K562 (cell line): Measurements from ENCODE around the gene TUBB2A. TPM values are rescaled to one million over a fixed set of nuclear protein-coding genes. Genes with fewer than 3 reads are reported as not detected.

ENCODE experiments used
- ATAC-seq: fragments of 200-7000 bp; cut with Tn5 transposase; 3 replicates; pipeline ENCODE4 v1.9.1; 2020; ENCODE audit warnings: moderate library complexity
- BruUV-seq: library from RNA; stranded (reverse); fragments of 400-500 nt; replicated peaks from 2 replicates; lab custom pipeline; 2021; lab: Mats Ljungman, UMichigan
- CTCF ChIA-PET: fragments of 300-600 bp; formaldehyde crosslinking; extraction: SDS; loops from one replicate; lab custom pipeline; 2021; ENCODE audit warnings: low intra/inter-chr PET ratio; lab: Yijun Ruan, JAX
- POLR2A ChIA-PET: fragments of 300-600, 350-650 bp; sonication (Branson Sonifier 250); formaldehyde crosslinking; extraction: SDS; loops from one replicate; lab custom pipeline; 2021; ENCODE audit warnings: antibody characterized with exemption, inconsistent platforms; lab: Yijun Ruan, JAX
- DNase-seq, 4 experiments: peaks; one replicate each; pipeline versions ENCODE4 v3.0.0 to v3.0.0-alpha.2; 2011 to 2018; ENCODE audit warnings: low spot score in 3 of 4, mixed read lengths in 3 of 4; ENCODE audit errors: extremely low read depth in 1 of 4
- FAIRE-seq: peaks from 2 replicates; lab custom pipeline; 2011; peaks lifted over from hg19 to GRCh38; lab: Jason Lieb, UNC
- H2AFZ ChIP-seq: 2 replicates; pipeline ENCODE4 v1.6.0; 2011; ENCODE audit warnings: low read depth, low read length, control low read depth, inconsistent platforms
- H3K27ac ChIP-seq: fragments of 200-600 bp; 3 replicates; pipeline ENCODE4 v1.8.0; 2011; ENCODE audit warnings: low read depth, mild to moderate bottlenecking, control low read depth, inconsistent platforms, low read length, moderate library complexity, mixed read lengths; ENCODE audit errors: extremely low read depth
- H3K27me3 ChIP-seq, 2 experiments: fragments of 300-600 bp in 1 of 2; 2 replicates in 1 of 2; 3 replicates in 1 of 2; pipeline versions ENCODE4 v1.6.0 to v1.8.0; 2011; ENCODE audit warnings: inconsistent platforms in 2 of 2, low read length in 2 of 2, mild to moderate bottlenecking in 1 of 2, mixed read lengths in 1 of 2, moderate library complexity in 1 of 2; ENCODE audit not compliant: control insufficient read depth in 2 of 2, insufficient read depth in 2 of 2
- H3K36me3 ChIP-seq: fragments of 300-600 bp; 3 replicates; pipeline ENCODE4 v1.8.0; 2011; ENCODE audit warnings: mild to moderate bottlenecking, low read length, inconsistent platforms; ENCODE audit not compliant: control insufficient read depth, insufficient read depth
- H3K4me1 ChIP-seq, 2 experiments: fragments of 200-600 bp in 1 of 2; replicated peaks in 1 of 2; 2 replicates in 1 of 2; 3 replicates in 1 of 2; pipeline versions ENCODE4 v1.5.1 to v1.8.0; 2011; ENCODE audit warnings: inconsistent platforms in 2 of 2, low read length in 2 of 2, mild to moderate bottlenecking in 1 of 2, mixed read lengths in 1 of 2, moderate library complexity in 1 of 2; ENCODE audit not compliant: control insufficient read depth in 2 of 2, insufficient read depth in 2 of 2
- H3K4me2 ChIP-seq: 2 replicates; pipeline ENCODE4 v1.6.1; 2011; ENCODE audit warnings: low read length, control low read depth, inconsistent platforms, mixed read lengths; ENCODE audit not compliant: insufficient read depth
- H3K4me3 ChIP-seq: fragments of 200-600 bp; sonication (generic), shearing (Covaris generic); 2 replicates; pipeline ENCODE4 v1.5.1; 2016; ENCODE audit warnings: control low read depth, inconsistent platforms
- H3K79me2 ChIP-seq: fragments of 200-600 bp; 3 replicates; pipeline ENCODE4 v1.8.0; 2011; ENCODE audit warnings: low read length, inconsistent platforms; ENCODE audit not compliant: control insufficient read depth, insufficient read depth
- H3K9ac ChIP-seq, 2 experiments: 2 replicates each; pipeline versions ENCODE4 v1.6.0 to v1.6.1; 2011; ENCODE audit warnings: low read depth in 2 of 2, low read length in 2 of 2, control low read depth in 1 of 2, inconsistent platforms in 1 of 2, mild to moderate bottlenecking in 1 of 2, mixed read lengths in 1 of 2; ENCODE audit not compliant: insufficient read depth in 1 of 2
- H3K9me1 ChIP-seq: one replicate; pipeline ENCODE4 v1.6.0; 2011; ENCODE audit warnings: inconsistent platforms, mild to moderate bottlenecking, low read length, moderate library complexity; ENCODE audit not compliant: control insufficient read depth, insufficient read depth
- H3K9me3 ChIP-seq: replicated peaks from 2 replicates; pipeline ENCODE4 v1.5.1; 2011; ENCODE audit warnings: low read depth, low read length, inconsistent platforms; ENCODE audit not compliant: control insufficient read depth, insufficient read depth
- H4K20me1 ChIP-seq: replicated peaks from 2 replicates; pipeline ENCODE4 v1.6.1; 2011; ENCODE audit warnings: low read length, inconsistent platforms, mixed read lengths; ENCODE audit not compliant: control insufficient read depth, insufficient read depth
- ASH1L ChIP-seq: fragments of 450-650 bp; IDR thresholded peaks from 2 replicates; pipeline ENCODE4 v1.6.1; 2018; ENCODE audit warnings: borderline replicate concordance, mild to moderate bottlenecking, low read depth; ENCODE audit not compliant: partially characterized antibody
- BCOR ChIP-seq: fragments of 450-650 bp; IDR thresholded peaks from 2 replicates; pipeline ENCODE4 v1.6.1; 2016
- CBX1 ChIP-seq: sonication (generic); IDR thresholded peaks from 2 replicates; pipeline ENCODE4 v1.6.1; 2016; ENCODE audit warnings: antibody characterized with exemption, low read depth, mild to moderate bottlenecking
- E2F4 ChIP-seq: sonication (generic); formaldehyde crosslinking; IDR thresholded peaks from 2 replicates; pipeline ENCODE4 v1.8.0; 2022; ENCODE audit warnings: mild to moderate bottlenecking, low read depth, missing genetic modification reagents
- ELF2 ChIP-seq: fragments of 250-450 bp; sonication (Bioruptor Pico); IDR thresholded peaks from 2 replicates; pipeline ENCODE4 v1.5.0; 2021; ENCODE audit warnings: mild to moderate bottlenecking
- FOXM1 ChIP-seq, 2 experiments: fragments of 450-650 bp in 1 of 2; sonication (generic) in 1 of 2; formaldehyde crosslinking in 1 of 2; IDR thresholded peaks; 2 replicates each; pipeline versions ENCODE4 v1.6.1 to v1.9.0; 2017 to 2022; ENCODE audit warnings: low read depth in 2 of 2, mild to moderate bottlenecking in 2 of 2, missing genetic modification reagents in 1 of 2, moderate library complexity in 1 of 2
- HNRNPK ChIP-seq: fragments of 200-400 bp; formaldehyde crosslinking; IDR thresholded peaks from one replicate; pipeline ENCODE4 v1.6.1; 2018; ENCODE audit warnings: mild to moderate bottlenecking, low read depth, low read length; ENCODE audit not compliant: poor library complexity, severe bottlenecking
- KAT8 ChIP-seq: fragments of 450-650 bp; IDR thresholded peaks from 2 replicates; pipeline ENCODE4 v1.6.1; 2016; ENCODE audit warnings: low read depth, mild to moderate bottlenecking
- MCM5 ChIP-seq: fragments of 450-650 bp; IDR thresholded peaks from 2 replicates; pipeline ENCODE4 v1.6.1; 2016; ENCODE audit warnings: low read depth
- MEF2A ChIP-seq: IDR thresholded peaks from 2 replicates; pipeline ENCODE4 v1.6.1; 2011; ENCODE audit warnings: low read depth, mild to moderate bottlenecking, low read length, moderate library complexity; ENCODE audit not compliant: control insufficient read depth
- NR4A1 ChIP-seq, 2 experiments: fragments of 250-450 bp in 1 of 2; fragments of 450-650 bp in 1 of 2; sonication (Bioruptor Pico) in 1 of 2; IDR thresholded peaks; 2 replicates each; pipeline versions ENCODE4 v1.4.0 to v1.6.1; 2016 to 2020; ENCODE audit warnings: mild to moderate bottlenecking in 2 of 2, missing compliant biosample characterization in 1 of 2, missing genetic modification characterization in 1 of 2, moderate library complexity in 1 of 2
- SMARCE1 ChIP-seq: fragments of 450-650 bp; IDR thresholded peaks from 2 replicates; pipeline ENCODE4 v1.7.1; 2016; ENCODE audit warnings: mild to moderate bottlenecking
- ZNF12 ChIP-seq: sonication (generic); formaldehyde crosslinking; IDR thresholded peaks from 2 replicates; pipeline ENCODE4 v1.4.0; 2020; ENCODE audit warnings: mild to moderate bottlenecking, missing genetic modification reagents
- in situ Hi-C: fragments of 300-500 bp; cut with MboI; formaldehyde crosslinking; loops from 4 replicates; pipeline ENCODE4 v1.15.0; 2018; ENCODE audit warnings: inconsistent platforms, mixed read lengths
- intact Hi-C: fragments of 100-400 bp; cut with micrococcal nuclease; formaldehyde crosslinking; loops from 2 replicates; pipeline ENCODE4 v1.14.2; 2022
- polyA plus RNA-seq, 8 experiments: library from polyadenylated mRNA; depleted of rRNA in 4 of 8; stranded (reverse) in 5 of 8; unstranded in 3 of 8; fragments of >200 nt; fragmentation: Nextera tagmentation in 2 of 8; fragmentation: Illumina TruSeq in 1 of 8; extraction: Ambion mirVana in 2 of 8; extraction: Trizol in 1 of 8; gene quantifications; 2 replicates each; pipeline versions ENCODE4 v1.2.1 to v1.2.3, GENCODE V29; 2011 to 2014; ENCODE audit warnings: inconsistent platforms in 1 of 8, missing spikeins in 1 of 8
- total RNA-seq, 7 experiments: library from RNA; depleted of rRNA in 6 of 7; stranded (reverse); fragments of >200 nt in 6 of 7; fragmentation: Illumina TruSeq in 2 of 7; extraction: Trizol in 2 of 7; gene quantifications; 2 replicates each; pipeline versions ENCODE4 v1.2.1 to v1.2.3, GENCODE V29; 2011 to 2021; ENCODE audit warnings: low replicate concordance in 1 of 7
- TF ChIP-seq, protein P1 (sequence below): fragments of 450-650 bp; conservative IDR thresholded peaks from 2 replicates; pipeline ENCODE4 v1.6.1; 2016; ENCODE audit warnings: missing genetic modification characterization, low read depth, mild to moderate bottlenecking, control low read depth, missing compliant biosample characterization
- TF ChIP-seq, protein P2 (sequence below), 2 experiments: fragments of 450-650 bp; IDR thresholded peaks; 2 replicates each; pipeline ENCODE4 v1.6.1; 2018; ENCODE audit warnings: mild to moderate bottlenecking in 2 of 2, low read depth in 1 of 2; ENCODE audit not compliant: partially characterized antibody in 2 of 2

Gene TUBB2A
- total and polyA plus RNA-seq, 9 of the 15 experiments (the other 6 are each of a cell fraction or from before 2014, with no cell fraction given) = 3.6 to 92.1 (median 45.6) TPM

DNA sequence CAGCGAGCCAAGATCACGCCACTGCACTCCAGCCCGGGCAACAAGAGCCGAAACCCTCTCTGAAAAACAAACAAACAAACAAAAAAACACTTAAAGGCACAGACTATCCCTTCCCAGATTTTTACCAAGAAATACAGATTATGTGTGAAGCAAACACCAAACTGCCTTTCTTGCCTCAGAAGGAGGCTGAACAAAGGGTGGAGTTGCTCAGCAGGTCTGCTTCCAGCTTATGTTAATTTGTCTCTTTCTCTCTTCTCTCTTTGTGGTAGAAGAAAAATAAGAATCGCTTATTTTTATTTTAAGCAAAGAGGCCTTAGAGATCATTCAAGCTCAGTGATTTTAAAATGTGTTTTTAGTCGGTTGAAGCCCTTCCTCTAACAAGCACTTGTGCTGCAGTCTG lies 14.2 kb downstream of the TUBB2A start (continued):
- TF ChIP-seq, protein P1, sequence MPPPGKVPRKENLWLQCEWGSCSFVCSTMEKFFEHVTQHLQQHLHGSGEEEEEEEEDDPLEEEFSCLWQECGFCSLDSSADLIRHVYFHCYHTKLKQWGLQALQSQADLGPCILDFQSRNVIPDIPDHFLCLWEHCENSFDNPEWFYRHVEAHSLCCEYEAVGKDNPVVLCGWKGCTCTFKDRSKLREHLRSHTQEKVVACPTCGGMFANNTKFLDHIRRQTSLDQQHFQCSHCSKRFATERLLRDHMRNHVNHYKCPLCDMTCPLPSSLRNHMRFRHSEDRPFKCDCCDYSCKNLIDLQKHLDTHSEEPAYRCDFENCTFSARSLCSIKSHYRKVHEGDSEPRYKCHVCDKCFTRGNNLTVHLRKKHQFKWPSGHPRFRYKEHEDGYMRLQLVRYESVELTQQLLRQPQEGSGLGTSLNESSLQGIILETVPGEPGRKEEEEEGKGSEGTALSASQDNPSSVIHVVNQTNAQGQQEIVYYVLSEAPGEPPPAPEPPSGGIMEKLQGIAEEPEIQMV (tag) = no peak

- H3K4me3 ChIP-seq = no peak overlapping the region
- intact Hi-C loops = no loop called here
- no peak overlapping the region for H2AFZ ChIP-seq
- no peak overlapping the region for H3K4me2 ChIP-seq
- H3K9me3 ChIP-seq = no peaks in the 10 kb centered on the region
- in situ Hi-C loops = no loop called here
- DNase-seq (no peak), FAIRE-seq (no peak), ATAC-seq (no peak)
- H3K36me3 ChIP-seq = peaks cover 3% of the 10 kb centered on the region; the same call in 1 of the 3 replicates
- H3K4me1 ChIP-seq = peaks cover 0 to 17% of the 10 kb centered on the region in 2 experiments; a peak in 2 of 5 replicates
- no peaks in the 10 kb centered on the region for H3K27me3 ChIP-seq
- POLR2A ChIA-PET = interaction anchor here (1.0 to 2.9 kb wide), 3 partner anchors 15 to 68 kb away, joined by 3 to 10 read pairs (median 7); partner anchors contain the start of gene TUBB2A
- H3K79me2 ChIP-seq = no peaks in the 10 kb centered on the region
- BruUV-seq = no TSS peak
- no peak overlapping the region for H3K27ac ChIP-seq
- CTCF ChIA-PET = no interaction called here
- H3K9ac ChIP-seq = no peak overlapping the region
- no peaks in the 10 kb centered on the region for H4K20me1 ChIP-seq
- no peaks in the 10 kb centered on the region for H3K9me1 ChIP-seq
- no peak for TF ChIP-seq HNRNPK
- TF ChIP-seq FOXM1 (IDR thresholded peaks at IDR 0.05; ENCODE audit: low read depth) = no peak
- no peak for TF ChIP-seq FOXM1 (CRISPR knock-in tag; IDR thresholded peaks at IDR 0.05; ENCODE audit: low read depth)
- TF ChIP-seq MCM5 = no peak
- TF ChIP-seq CBX1 = no peak
- TF ChIP-seq ELF2 = no peak
- TF ChIP-seq ASH1L = no peak
- TF ChIP-seq BCOR = no peak
- TF ChIP-seq MEF2A = no peak
- TF ChIP-seq KAT8 = no peak
- TF ChIP-seq SMARCE1 = no peak
- no peak for TF ChIP-seq NR4A1 (CRISPR knock-in tag; IDR thresholded peaks at IDR 0.05)
- TF ChIP-seq NR4A1 (tag; IDR thresholded peaks at IDR 0.05) = no peak
- TF ChIP-seq ZNF12 (CRISPR knock-in tag) = no peak
- TF ChIP-seq, protein P2, sequence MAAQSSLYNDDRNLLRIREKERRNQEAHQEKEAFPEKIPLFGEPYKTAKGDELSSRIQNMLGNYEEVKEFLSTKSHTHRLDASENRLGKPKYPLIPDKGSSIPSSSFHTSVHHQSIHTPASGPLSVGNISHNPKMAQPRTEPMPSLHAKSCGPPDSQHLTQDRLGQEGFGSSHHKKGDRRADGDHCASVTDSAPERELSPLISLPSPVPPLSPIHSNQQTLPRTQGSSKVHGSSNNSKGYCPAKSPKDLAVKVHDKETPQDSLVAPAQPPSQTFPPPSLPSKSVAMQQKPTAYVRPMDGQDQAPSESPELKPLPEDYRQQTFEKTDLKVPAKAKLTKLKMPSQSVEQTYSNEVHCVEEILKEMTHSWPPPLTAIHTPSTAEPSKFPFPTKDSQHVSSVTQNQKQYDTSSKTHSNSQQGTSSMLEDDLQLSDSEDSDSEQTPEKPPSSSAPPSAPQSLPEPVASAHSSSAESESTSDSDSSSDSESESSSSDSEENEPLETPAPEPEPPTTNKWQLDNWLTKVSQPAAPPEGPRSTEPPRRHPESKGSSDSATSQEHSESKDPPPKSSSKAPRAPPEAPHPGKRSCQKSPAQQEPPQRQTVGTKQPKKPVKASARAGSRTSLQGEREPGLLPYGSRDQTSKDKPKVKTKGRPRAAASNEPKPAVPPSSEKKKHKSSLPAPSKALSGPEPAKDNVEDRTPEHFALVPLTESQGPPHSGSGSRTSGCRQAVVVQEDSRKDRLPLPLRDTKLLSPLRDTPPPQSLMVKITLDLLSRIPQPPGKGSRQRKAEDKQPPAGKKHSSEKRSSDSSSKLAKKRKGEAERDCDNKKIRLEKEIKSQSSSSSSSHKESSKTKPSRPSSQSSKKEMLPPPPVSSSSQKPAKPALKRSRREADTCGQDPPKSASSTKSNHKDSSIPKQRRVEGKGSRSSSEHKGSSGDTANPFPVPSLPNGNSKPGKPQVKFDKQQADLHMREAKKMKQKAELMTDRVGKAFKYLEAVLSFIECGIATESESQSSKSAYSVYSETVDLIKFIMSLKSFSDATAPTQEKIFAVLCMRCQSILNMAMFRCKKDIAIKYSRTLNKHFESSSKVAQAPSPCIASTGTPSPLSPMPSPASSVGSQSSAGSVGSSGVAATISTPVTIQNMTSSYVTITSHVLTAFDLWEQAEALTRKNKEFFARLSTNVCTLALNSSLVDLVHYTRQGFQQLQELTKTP (IDR thresholded peaks at IDR 0.05; ENCODE audit: low read depth in 1 of 2, partially characterized antibody in 2 of 2) = no peak
- TF ChIP-seq E2F4 = no peak
Observed at GRCh38 chr6:3142536-3142935, 14.8 kb downstream of the TUBB2A start.
